PFSK-1 (cell line): ENCODE results near the gene POLR3B.

ENCODE experiments used
- FOXP2 ChIP-seq: optimal IDR thresholded peaks from 2 replicates; pipeline ENCODE3; 2011; ENCODE audit warnings: borderline replicate concordance, control low read depth, inconsistent platforms; ENCODE audit not compliant: insufficient read depth; ENCODE audit errors: extremely low read length, extremely low read depth
- POLR2AphosphoS5 ChIP-seq: IDR thresholded peaks from 2 replicates; pipeline ENCODE4 v1.6.1; 2012; ENCODE audit warnings: low read depth, mild to moderate bottlenecking, control low read depth, low read length, moderate library complexity
- REST ChIP-seq, 2 experiments: IDR thresholded peaks; 2 replicates each; pipeline versions ENCODE4 v1.6.1 to v1.8.0; 2011 to 2012; ENCODE audit warnings: low read depth in 2 of 2, low read length in 2 of 2, control low read depth in 1 of 2, inconsistent platforms in 1 of 2, mild to moderate bottlenecking in 1 of 2, moderate library complexity in 1 of 2; ENCODE audit not compliant: insufficient read depth in 1 of 2
- SIN3A ChIP-seq: IDR thresholded peaks from 2 replicates; pipeline ENCODE4 v1.6.1; 2012; ENCODE audit warnings: mild to moderate bottlenecking, low read length, moderate library complexity, borderline replicate concordance; ENCODE audit not compliant: insufficient read depth
- TAF1 ChIP-seq: IDR thresholded peaks from 2 replicates; pipeline ENCODE4 v1.6.1; 2012; ENCODE audit warnings: low read length, control low read depth, borderline replicate concordance; ENCODE audit not compliant: insufficient read depth

DNA sequence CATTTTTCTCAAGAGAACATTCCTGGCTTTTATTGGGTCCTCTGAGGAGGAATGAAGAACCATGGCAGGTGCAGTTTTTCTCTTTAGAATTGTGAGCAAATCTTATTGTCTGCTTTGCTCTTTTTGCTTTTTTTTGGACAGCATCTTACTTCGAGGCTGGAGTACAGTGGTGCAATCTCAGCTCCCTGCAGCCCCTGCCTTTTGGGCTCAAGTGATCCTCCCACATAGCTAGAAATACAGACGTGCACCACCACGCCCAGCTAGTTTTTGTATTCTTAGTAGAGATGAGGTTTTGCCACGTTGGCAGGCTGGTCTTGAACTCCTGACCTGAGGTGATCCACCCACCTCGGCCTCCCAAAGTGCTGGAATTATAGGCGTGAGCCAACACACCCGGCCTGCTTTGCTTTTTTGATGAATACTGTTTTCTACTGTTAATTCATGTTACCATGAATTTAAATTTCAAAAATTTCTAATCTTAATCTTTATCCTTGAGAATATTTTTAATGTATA lies 71.5 kb downstream of the POLR3B start:
- no peak for TF ChIP-seq TAF1
- no peak for TF ChIP-seq REST (IDR thresholded peaks at IDR 0.05; ENCODE audit: insufficient read depth in 1 of 2, low read depth in 2 of 2, low read length in 2 of 2)
- TF ChIP-seq POLR2AphosphoS5: no peak
- no peak for TF ChIP-seq SIN3A
- TF ChIP-seq FOXP2: no peak
